Measurements from ENCODE around the gene HIVEP3. TPM values are rescaled to one million over a fixed set of nuclear protein-coding genes. Genes with fewer than 3 reads are reported as not detected.

The HIVEP3 gene
- total RNA-seq, 1 experiment from 2014 or later = 0.55 TPM

DNA sequence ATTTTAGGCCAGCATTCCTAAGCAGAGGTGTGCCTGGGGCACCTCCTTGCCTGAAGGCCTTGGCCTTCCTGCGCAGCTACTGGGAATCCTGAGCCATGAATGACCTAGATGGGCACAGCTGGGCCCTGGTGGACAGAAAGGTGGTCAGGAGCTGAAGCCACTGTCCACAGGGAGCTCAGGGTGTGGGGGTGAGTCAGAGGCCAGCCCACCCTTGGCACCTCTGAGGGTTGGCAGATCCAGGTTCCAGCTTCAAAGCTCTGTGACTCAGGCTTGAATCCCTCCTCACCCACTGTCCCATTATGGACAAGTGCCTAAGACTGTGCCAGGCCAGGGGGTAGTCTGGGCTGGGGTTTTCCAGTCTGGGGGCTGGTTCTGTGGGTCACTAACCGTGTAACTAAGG, 427.8 kb downstream of the HIVEP3 start (continued):
- TF ChIP-seq FOXK1 (CRISPR knock-in tag; IDR thresholded peaks at IDR 0.05) = no peak
- TF ChIP-seq, protein P1, sequence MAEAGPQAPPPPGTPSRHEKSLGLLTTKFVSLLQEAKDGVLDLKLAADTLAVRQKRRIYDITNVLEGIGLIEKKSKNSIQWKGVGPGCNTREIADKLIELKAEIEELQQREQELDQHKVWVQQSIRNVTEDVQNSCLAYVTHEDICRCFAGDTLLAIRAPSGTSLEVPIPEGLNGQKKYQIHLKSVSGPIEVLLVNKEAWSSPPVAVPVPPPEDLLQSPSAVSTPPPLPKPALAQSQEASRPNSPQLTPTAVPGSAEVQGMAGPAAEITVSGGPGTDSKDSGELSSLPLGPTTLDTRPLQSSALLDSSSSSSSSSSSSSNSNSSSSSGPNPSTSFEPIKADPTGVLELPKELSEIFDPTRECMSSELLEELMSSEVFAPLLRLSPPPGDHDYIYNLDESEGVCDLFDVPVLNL (CRISPR knock-in tag; IDR thresholded peaks at IDR 0.05; ENCODE audit: borderline replicate concordance, low read depth) = no peak
- no peak for TF ChIP-seq HMGA2 (CRISPR knock-in tag; IDR thresholded peaks at IDR 0.05)
- TF ChIP-seq ZNF317 (CRISPR knock-in tag; IDR thresholded peaks at IDR 0.05; ENCODE audit: borderline replicate concordance, low read depth) = no peak
- TF ChIP-seq, protein P2, sequence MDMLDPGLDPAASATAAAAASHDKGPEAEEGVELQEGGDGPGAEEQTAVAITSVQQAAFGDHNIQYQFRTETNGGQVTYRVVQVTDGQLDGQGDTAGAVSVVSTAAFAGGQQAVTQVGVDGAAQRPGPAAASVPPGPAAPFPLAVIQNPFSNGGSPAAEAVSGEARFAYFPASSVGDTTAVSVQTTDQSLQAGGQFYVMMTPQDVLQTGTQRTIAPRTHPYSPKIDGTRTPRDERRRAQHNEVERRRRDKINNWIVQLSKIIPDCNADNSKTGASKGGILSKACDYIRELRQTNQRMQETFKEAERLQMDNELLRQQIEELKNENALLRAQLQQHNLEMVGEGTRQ (CRISPR knock-in tag; IDR thresholded peaks at IDR 0.05) = no peak
- TF ChIP-seq ZNF219 (CRISPR knock-in tag; IDR thresholded peaks at IDR 0.05; ENCODE audit: borderline replicate concordance) = no peak
- no peak for TF ChIP-seq JUN (CRISPR knock-in tag; IDR thresholded peaks at IDR 0.05)
- TF ChIP-seq, protein P3, sequence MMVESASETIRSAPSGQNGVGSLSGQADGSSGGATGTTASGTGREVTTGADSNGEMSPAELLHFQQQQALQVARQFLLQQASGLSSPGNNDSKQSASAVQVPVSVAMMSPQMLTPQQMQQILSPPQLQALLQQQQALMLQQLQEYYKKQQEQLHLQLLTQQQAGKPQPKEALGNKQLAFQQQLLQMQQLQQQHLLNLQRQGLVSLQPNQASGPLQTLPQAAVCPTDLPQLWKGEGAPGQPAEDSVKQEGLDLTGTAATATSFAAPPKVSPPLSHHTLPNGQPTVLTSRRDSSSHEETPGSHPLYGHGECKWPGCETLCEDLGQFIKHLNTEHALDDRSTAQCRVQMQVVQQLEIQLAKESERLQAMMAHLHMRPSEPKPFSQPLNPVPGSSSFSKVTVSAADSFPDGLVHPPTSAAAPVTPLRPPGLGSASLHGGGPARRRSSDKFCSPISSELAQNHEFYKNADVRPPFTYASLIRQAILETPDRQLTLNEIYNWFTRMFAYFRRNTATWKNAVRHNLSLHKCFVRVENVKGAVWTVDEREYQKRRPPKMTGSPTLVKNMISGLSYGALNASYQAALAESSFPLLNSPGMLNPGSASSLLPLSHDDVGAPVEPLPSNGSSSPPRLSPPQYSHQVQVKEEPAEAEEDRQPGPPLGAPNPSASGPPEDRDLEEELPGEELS (CRISPR knock-in tag; IDR thresholded peaks at IDR 0.05) = no peak
- TF ChIP-seq NR3C1 (CRISPR knock-in tag; conservative IDR thresholded peaks at IDR 0.05; ENCODE audit: low read depth) = no peak
- TF ChIP-seq, protein P4, sequence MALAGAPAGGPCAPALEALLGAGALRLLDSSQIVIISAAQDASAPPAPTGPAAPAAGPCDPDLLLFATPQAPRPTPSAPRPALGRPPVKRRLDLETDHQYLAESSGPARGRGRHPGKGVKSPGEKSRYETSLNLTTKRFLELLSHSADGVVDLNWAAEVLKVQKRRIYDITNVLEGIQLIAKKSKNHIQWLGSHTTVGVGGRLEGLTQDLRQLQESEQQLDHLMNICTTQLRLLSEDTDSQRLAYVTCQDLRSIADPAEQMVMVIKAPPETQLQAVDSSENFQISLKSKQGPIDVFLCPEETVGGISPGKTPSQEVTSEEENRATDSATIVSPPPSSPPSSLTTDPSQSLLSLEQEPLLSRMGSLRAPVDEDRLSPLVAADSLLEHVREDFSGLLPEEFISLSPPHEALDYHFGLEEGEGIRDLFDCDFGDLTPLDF (CRISPR knock-in tag; IDR thresholded peaks at IDR 0.05) = no peak

DNA sequence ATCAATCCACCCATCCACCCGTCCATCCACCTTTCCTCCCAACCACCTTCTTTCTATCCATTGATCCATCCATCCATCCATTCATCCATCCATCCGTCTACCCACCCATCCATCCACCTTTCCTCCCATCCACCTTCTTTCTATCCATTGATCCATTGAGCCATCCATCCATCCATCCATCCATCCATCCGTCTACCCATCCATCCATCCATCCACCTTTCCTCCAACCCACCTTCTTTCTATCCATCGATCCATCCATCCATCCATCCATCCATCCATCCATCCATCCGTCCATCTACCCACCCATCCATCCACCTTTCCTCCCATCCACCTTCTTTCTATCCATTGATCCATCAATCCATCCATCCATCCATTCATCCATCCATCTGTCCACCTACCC, 429.2 kb downstream of the HIVEP3 start:
- POLR2A ChIA-PET = no interaction called here
- Mint-ChIP-seq H3K9me3 (peaks cover 9% of the 10 kb centered on the region), H3K27me3 (ENCODE audit: low read depth) (peaks cover 15% of the 10 kb centered on the region), H3K4me3 (no peak overlapping the region), H3K36me3 (no peaks in the 10 kb centered on the region), H3K4me1 (peaks cover 32% of the 10 kb centered on the region), H3K27ac (no peak overlapping the region)
- ATAC-seq (no peak), DNase-seq (ENCODE audit: low spot score) (no peak)
- CTCF ChIA-PET = interaction anchor here (0.8 to 3.9 kb wide), 3 partner anchors 7 to 454 kb away, joined by 3 to 57 read pairs (median 9); no protein-coding TSS in a partner anchor
- TF ChIP-seq, protein P5, sequence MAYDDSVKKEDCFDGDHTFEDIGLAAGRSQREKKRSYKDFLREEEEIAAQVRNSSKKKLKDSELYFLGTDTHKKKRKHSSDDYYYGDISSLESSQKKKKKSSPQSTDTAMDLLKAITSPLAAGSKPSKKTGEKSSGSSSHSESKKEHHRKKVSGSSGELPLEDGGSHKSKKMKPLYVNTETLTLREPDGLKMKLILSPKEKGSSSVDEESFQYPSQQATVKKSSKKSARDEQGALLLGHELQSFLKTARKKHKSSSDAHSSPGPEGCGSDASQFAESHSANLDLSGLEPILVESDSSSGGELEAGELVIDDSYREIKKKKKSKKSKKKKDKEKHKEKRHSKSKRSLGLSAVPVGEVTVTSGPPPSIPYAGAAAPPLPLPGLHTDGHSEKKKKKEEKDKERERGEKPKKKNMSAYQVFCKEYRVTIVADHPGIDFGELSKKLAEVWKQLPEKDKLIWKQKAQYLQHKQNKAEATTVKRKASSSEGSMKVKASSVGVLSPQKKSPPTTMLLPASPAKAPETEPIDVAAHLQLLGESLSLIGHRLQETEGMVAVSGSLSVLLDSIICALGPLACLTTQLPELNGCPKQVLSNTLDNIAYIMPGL (CRISPR knock-in tag; IDR thresholded peaks at IDR 0.05) = no peak
- TF ChIP-seq FOXP1 (CRISPR knock-in tag; IDR thresholded peaks at IDR 0.05; ENCODE audit: borderline replicate concordance) (no peak), IRF2 (CRISPR knock-in tag; IDR thresholded peaks at IDR 0.05; ENCODE audit: borderline replicate concordance, low read depth) (no peak), CBFB (CRISPR knock-in tag; IDR thresholded peaks at IDR 0.05; ENCODE audit: low read depth) (no peak), SP1 (CRISPR knock-in tag; conservative IDR thresholded peaks at IDR 0.05) (no peak), ETV6 (CRISPR knock-in tag; IDR thresholded peaks at IDR 0.05) (no peak)
- TF ChIP-seq, protein P6, sequence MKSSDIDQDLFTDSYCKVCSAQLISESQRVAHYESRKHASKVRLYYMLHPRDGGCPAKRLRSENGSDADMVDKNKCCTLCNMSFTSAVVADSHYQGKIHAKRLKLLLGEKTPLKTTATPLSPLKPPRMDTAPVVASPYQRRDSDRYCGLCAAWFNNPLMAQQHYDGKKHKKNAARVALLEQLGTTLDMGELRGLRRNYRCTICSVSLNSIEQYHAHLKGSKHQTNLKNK (CRISPR knock-in tag; IDR thresholded peaks at IDR 0.05) = no peak
- TF ChIP-seq, protein P7, sequence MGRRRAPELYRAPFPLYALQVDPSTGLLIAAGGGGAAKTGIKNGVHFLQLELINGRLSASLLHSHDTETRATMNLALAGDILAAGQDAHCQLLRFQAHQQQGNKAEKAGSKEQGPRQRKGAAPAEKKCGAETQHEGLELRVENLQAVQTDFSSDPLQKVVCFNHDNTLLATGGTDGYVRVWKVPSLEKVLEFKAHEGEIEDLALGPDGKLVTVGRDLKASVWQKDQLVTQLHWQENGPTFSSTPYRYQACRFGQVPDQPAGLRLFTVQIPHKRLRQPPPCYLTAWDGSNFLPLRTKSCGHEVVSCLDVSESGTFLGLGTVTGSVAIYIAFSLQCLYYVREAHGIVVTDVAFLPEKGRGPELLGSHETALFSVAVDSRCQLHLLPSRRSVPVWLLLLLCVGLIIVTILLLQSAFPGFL (CRISPR knock-in tag; IDR thresholded peaks at IDR 0.05; ENCODE audit: borderline replicate concordance) = no peak
- TF ChIP-seq, protein P8, sequence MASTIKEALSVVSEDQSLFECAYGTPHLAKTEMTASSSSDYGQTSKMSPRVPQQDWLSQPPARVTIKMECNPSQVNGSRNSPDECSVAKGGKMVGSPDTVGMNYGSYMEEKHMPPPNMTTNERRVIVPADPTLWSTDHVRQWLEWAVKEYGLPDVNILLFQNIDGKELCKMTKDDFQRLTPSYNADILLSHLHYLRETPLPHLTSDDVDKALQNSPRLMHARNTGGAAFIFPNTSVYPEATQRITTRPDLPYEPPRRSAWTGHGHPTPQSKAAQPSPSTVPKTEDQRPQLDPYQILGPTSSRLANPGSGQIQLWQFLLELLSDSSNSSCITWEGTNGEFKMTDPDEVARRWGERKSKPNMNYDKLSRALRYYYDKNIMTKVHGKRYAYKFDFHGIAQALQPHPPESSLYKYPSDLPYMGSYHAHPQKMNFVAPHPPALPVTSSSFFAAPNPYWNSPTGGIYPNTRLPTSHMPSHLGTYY (CRISPR knock-in tag; IDR thresholded peaks at IDR 0.05) = no peak
- TF ChIP-seq, protein P9, sequence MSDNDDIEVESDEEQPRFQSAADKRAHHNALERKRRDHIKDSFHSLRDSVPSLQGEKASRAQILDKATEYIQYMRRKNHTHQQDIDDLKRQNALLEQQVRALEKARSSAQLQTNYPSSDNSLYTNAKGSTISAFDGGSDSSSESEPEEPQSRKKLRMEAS (CRISPR knock-in tag; IDR thresholded peaks at IDR 0.05) = no peak
- TF ChIP-seq, protein P10, sequence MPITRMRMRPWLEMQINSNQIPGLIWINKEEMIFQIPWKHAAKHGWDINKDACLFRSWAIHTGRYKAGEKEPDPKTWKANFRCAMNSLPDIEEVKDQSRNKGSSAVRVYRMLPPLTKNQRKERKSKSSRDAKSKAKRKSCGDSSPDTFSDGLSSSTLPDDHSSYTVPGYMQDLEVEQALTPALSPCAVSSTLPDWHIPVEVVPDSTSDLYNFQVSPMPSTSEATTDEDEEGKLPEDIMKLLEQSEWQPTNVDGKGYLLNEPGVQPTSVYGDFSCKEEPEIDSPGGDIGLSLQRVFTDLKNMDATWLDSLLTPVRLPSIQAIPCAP (CRISPR knock-in tag; IDR thresholded peaks at IDR 0.05) = no peak

All from WTC11 (cell line).